ENCODE measurements around the gene FABP7.
"Not testable (repeated sequence)": the region's sequence is repeated elsewhere in the genome, so short reads cannot be mapped to it uniquely, and the experiment has no call there.

Gene FABP7

DNA sequence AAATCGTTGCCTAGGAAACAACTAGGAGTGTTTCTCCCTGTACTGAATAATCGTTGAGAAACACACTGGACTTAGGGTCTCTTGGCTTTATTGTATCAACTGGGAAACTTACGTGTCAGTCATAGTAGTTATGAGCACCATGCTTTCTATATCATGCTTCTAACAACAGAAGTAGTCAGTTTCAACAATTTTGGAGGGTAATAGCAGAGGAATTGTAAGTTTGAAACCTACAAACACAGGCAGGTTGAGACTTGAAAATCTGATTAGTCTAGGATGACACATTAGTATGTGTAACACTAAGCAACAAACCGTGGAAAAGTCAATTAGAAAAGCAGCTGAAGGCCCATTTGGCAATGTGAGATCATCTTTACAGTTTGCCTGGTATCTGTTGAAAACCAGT is 43.9 kb upstream of the FABP7 start:
- H3K27me3 ChIP-seq (replicated peaks; ENCODE audit: control insufficient read depth, insufficient read depth, low read length), result no peaks in the 10 kb centered on the region
- DNase-seq (ENCODE audit: extremely low read depth, insufficient read length), result no peak
- TF ChIP-seq, protein P1, sequence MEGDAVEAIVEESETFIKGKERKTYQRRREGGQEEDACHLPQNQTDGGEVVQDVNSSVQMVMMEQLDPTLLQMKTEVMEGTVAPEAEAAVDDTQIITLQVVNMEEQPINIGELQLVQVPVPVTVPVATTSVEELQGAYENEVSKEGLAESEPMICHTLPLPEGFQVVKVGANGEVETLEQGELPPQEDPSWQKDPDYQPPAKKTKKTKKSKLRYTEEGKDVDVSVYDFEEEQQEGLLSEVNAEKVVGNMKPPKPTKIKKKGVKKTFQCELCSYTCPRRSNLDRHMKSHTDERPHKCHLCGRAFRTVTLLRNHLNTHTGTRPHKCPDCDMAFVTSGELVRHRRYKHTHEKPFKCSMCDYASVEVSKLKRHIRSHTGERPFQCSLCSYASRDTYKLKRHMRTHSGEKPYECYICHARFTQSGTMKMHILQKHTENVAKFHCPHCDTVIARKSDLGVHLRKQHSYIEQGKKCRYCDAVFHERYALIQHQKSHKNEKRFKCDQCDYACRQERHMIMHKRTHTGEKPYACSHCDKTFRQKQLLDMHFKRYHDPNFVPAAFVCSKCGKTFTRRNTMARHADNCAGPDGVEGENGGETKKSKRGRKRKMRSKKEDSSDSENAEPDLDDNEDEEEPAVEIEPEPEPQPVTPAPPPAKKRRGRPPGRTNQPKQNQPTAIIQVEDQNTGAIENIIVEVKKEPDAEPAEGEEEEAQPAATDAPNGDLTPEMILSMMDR (IDR thresholded peaks at IDR 0.05; ENCODE audit: insufficient read depth, low read length, poor library complexity, severe bottlenecking), result no peak
- H3K36me3 ChIP-seq (ENCODE audit: control insufficient read depth, insufficient read depth, low read length), result no peaks in the 10 kb centered on the region
- no peak overlapping the region for H3K4me3 ChIP-seq (replicated peaks; ENCODE audit: low read depth, low read length)

DNA sequence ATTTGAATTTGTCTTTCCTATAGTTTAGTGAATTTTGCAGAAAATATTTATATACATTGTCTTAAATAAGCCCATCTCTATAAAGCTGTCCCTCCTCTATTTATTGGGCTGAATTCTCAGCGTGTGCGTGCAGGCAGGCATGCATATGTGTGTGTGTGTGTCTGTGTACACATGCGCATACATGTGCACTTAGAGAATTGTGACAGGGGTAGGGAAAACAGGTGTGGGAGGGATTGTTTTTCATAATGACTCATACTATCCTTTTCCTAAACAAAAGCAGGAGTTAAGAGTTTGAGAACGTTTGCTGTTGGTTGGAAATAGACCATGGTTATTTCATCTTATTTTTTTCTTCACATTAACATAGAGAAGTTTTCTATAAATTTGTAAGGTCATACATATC is 43.4 kb upstream of the FABP7 start:
- no peak for DNase-seq (ENCODE audit: extremely low read depth, insufficient read length)
- TF ChIP-seq, protein P1 (IDR thresholded peaks at IDR 0.05; ENCODE audit: insufficient read depth, low read length, poor library complexity, severe bottlenecking), result no peak
- Histone ChIP-seq H3K27me3 (replicated peaks; ENCODE audit: control insufficient read depth, insufficient read depth, low read length) (no peaks in the 10 kb centered on the region), H3K4me3 (replicated peaks; ENCODE audit: low read depth, low read length) (no peak overlapping the region), H3K36me3 (ENCODE audit: control insufficient read depth, insufficient read depth, low read length) (no peaks in the 10 kb centered on the region)

DNA sequence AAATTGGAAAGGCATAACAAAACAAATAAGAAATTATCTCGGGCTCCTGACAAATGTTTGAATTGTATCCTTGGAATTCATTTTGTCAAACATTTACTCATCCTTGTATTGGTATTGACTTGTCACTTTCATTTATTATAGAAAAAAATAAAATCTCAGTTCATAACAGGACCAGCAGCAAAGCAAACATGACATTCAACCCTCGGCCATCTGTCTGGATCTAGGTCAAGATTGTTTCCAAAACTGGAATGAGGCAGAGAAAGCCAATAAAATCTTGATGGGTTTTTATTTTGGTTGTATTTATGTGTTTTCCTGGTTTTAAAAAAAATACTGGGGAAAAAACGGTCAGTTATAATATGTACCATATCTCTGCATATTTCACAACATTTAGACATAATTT is 42.9 kb upstream of the FABP7 start:
- Histone ChIP-seq H3K27me3 (replicated peaks; ENCODE audit: control insufficient read depth, insufficient read depth, low read length) (no peaks in the 10 kb centered on the region), H3K36me3 (ENCODE audit: control insufficient read depth, insufficient read depth, low read length) (no peaks in the 10 kb centered on the region), H3K4me3 (replicated peaks; ENCODE audit: low read depth, low read length) (no peak overlapping the region)
- no peak for DNase-seq (ENCODE audit: extremely low read depth, insufficient read length)
- TF ChIP-seq, protein P1 (IDR thresholded peaks at IDR 0.05; ENCODE audit: insufficient read depth, low read length, poor library complexity, severe bottlenecking), result no peak

DNA sequence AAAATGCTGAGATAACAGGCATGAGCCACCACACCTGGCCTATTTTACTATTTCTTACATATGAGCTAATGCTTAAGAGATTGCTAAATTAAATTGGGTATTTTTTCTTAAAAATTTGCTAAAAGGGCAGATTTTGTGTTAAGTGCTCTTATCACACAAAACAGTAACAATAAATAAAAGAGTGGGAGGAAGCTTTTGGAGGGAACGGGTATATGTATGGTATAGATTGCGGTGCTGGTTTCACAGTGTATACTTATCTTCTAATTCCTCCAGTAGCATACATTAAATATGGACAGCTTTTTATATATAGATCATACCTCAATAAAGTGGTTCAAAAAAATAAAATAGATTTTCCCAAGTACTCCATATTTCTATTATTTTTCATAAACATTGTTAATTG is 39.4 kb upstream of the FABP7 start:
- Histone ChIP-seq H3K36me3 (ENCODE audit: control insufficient read depth, insufficient read depth, low read length) (no peaks in the 10 kb centered on the region), H3K4me3 (replicated peaks; ENCODE audit: low read depth, low read length) (no peak overlapping the region), H3K27me3 (replicated peaks; ENCODE audit: control insufficient read depth, insufficient read depth, low read length) (no peaks in the 10 kb centered on the region)
- TF ChIP-seq, protein P1 (IDR thresholded peaks at IDR 0.05; ENCODE audit: insufficient read depth, low read length, poor library complexity, severe bottlenecking), result no peak
- DNase-seq (ENCODE audit: extremely low read depth, insufficient read length), result no peak

DNA sequence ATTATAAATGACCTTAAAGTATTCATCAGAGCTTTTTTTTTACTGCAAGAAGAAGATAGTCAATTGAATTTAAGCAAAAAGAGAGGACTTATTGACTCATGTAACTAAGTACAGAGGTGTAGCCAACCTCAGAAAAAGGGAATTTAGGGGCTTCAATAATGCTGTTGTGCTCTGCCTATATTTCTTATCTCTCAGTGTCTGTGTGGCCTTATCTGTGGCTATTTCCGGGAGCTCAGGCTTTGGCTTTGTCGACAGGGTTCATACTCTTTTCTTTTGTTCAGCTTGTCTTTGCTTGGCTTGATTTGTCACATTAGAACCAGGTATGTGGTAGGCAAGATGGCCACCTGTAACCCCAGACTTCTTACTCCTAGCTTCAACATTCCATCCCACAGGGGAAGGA is 38.6 kb upstream of the FABP7 start:
- no peak for DNase-seq (ENCODE audit: extremely low read depth, insufficient read length)
- no peaks in the 10 kb centered on the region for H3K27me3 ChIP-seq (replicated peaks; ENCODE audit: control insufficient read depth, insufficient read depth, low read length)
- no peak overlapping the region for H3K4me3 ChIP-seq (replicated peaks; ENCODE audit: low read depth, low read length)
- TF ChIP-seq, protein P1 (IDR thresholded peaks at IDR 0.05; ENCODE audit: insufficient read depth, low read length, poor library complexity, severe bottlenecking), result no peak
- H3K36me3 ChIP-seq (ENCODE audit: control insufficient read depth, insufficient read depth, low read length), result no peaks in the 10 kb centered on the region

DNA sequence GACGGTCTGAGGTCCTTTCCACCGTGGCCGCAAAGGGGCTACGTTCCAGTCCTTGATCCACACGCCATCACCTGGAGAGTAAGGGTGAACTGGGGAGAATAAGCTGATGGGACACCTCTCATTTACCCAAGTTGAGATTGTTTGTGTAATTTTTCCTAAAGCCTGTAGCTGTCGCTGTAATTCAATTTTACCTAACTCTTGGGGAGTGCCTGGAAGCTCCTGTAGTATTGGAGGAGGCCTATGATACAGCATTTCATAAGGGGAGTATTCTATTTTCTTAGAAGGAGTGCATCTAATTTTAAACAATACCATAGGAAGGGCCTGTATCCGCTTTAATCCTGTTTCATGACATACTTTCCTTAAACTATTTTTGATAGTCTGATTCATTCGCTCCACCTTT is 35.3 kb upstream of the FABP7 start:
- TF ChIP-seq, protein P1 (IDR thresholded peaks at IDR 0.05; ENCODE audit: insufficient read depth, low read length, poor library complexity, severe bottlenecking), result peak; percentile 44
- not testable (repeated sequence) for H3K36me3 ChIP-seq (ENCODE audit: control insufficient read depth, insufficient read depth, low read length); DNase-seq (ENCODE audit: extremely low read depth, insufficient read length); H3K4me3 ChIP-seq (replicated peaks; ENCODE audit: low read depth, low read length); H3K27me3 ChIP-seq (replicated peaks; ENCODE audit: control insufficient read depth, insufficient read depth, low read length)

DNA sequence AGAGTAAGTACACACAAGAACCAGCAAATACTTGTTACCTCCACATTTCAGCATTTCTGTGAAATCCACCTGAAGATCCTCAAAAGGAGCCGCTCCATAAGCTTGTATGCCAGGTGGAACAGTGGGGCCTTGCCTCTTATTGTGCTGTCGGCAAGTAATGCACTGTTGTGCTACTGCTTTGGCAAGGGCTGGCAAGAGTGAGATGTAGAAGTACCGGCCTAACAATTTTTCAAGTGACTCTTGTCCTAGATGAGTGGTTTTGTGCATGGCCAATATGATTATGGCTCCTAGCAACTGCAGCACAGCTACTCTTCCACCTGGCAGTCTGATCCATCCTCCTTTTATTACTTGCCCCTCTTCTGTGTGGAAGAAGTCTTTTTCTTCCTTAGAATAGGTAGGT is 34.7 kb upstream of the FABP7 start:
- not testable (repeated sequence) for H3K36me3 ChIP-seq (ENCODE audit: control insufficient read depth, insufficient read depth, low read length); H3K27me3 ChIP-seq (replicated peaks; ENCODE audit: control insufficient read depth, insufficient read depth, low read length); H3K4me3 ChIP-seq (replicated peaks; ENCODE audit: low read depth, low read length); DNase-seq (ENCODE audit: extremely low read depth, insufficient read length)
